ENCODE data around the gene PPP1R15A. TPM values are rescaled to one million over a fixed set of nuclear protein-coding genes. Genes with fewer than 3 reads are reported as not detected.
"Not testable (repeated sequence)": the region's sequence is repeated elsewhere in the genome, so short reads cannot be mapped to it uniquely, and the experiment has no call there.

PPP1R15A gene
- polyA plus RNA-seq, 1 donor from 2014 or later = 73.6 TPM

DNA sequence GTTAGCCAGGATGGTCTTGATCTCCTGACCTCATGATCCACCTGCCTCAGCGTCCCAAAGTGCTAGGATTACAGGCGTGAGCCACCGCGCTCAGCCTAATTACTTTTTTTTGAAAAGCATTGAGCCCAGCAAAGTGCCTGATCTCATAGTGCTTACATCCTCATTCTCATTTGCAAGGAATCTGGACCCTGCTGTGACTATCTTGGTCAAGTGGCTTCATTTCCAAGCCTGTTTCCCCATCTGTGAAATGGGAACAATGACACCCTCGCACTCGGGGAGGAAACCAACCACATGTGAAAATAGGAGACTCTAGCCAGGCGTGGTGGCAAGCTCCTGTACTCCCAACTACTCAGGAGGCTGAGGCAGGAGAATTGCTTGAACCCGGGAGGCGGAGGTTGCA lies 2.2 kb upstream of the PPP1R15A start:
- Histone ChIP-seq H3K9me3 (ENCODE audit: low read length) (no peaks in the 10 kb centered on the region), H3K79me2 (replicated peaks; ENCODE audit: insufficient read depth, low read length) (peaks cover 27% of the 10 kb centered on the region), H3K4me3 (ENCODE audit: low read length) (no peak overlapping the region), H2AFZ (ENCODE audit: low read depth, low read length) (no peak overlapping the region), H3K27ac (ENCODE audit: low read length) (no peak overlapping the region), H3K9ac (ENCODE audit: low read length) (no peak overlapping the region), H3K27me3 (ENCODE audit: insufficient read depth, low read depth, low read length) (no peaks in the 10 kb centered on the region), H3K36me3 (ENCODE audit: insufficient read depth, low read length) (peaks cover 6% of the 10 kb centered on the region), H3K4me2 (ENCODE audit: low read length) (no peak overlapping the region), H3K9me2 (ENCODE audit: insufficient read depth, low read length) (no peaks in the 10 kb centered on the region), H3F3A (ENCODE audit: insufficient read depth, low read length, poor library complexity, severe bottlenecking) (peaks cover 3% of the 10 kb centered on the region), H4K20me1 (ENCODE audit: insufficient read depth) (no peaks in the 10 kb centered on the region)
- TF ChIP-seq EZH2 (IDR thresholded peaks at IDR 0.05; ENCODE audit: borderline replicate concordance, insufficient read depth, low read length, poor library complexity, severe bottlenecking) = no peak
- TF ChIP-seq CTCF (IDR thresholded peaks at IDR 0.05; ENCODE audit: poor library complexity, severe bottlenecking) = no peak
- no peak for TF ChIP-seq REST (IDR thresholded peaks at IDR 0.05; ENCODE audit: borderline replicate concordance)
- TF ChIP-seq SMC3 (conservative IDR thresholded peaks at IDR 0.05; ENCODE audit: poor library complexity) = no peak
- no peak for TF ChIP-seq TAF1 (IDR thresholded peaks at IDR 0.05; ENCODE audit: low read depth)
- TF ChIP-seq POLR2AphosphoS5 (IDR thresholded peaks at IDR 0.05) = no peak
- no peak for TF ChIP-seq MXI1 (conservative IDR thresholded peaks at IDR 0.05; ENCODE audit: poor library complexity, severe bottlenecking)
- no peak for TF ChIP-seq RAD21 (conservative IDR thresholded peaks at IDR 0.05)
- no peak for TF ChIP-seq EP300 (conservative IDR thresholded peaks at IDR 0.05; ENCODE audit: poor library complexity, severe bottlenecking)

DNA sequence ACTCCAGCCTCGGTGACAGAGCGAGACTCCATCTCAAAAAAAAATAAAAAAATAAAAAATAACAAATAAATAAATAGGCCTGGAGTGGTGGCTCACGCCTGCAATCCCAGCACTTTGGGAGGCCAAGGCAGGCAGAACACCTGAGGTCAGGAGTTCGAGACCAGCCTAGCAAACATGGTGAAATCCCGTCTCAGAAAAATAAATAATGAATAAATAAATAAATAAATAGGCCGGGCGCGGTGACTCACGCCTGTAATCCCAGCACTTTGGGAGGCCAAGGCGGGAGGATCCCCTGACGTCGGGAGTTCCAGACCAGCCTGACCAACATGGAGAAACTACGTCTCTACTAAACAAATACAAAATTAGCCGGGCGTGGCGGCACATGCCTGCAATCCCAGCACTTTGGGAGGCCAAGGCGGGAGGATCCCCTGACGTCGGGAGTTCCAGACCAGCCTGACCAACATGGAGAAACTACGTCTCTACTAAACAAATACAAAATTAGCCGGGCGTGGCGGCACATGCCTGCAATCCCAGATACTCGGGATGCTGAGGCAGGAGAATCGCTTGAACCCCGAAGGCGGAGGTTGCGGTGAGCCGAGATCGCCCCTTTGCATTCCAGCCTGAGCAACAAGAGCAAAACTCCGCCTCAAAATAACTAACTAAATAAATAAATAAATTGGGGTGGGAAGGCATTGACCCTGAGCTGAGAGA lies 595 bp upstream of the PPP1R15A start:
- not testable (repeated sequence) for H3K9me3 ChIP-seq (ENCODE audit: low read length); H3K9me2 ChIP-seq (ENCODE audit: insufficient read depth, low read length); H2AFZ ChIP-seq (ENCODE audit: low read depth, low read length); H3K27me3 ChIP-seq (ENCODE audit: insufficient read depth, low read depth, low read length); H3K36me3 ChIP-seq (ENCODE audit: insufficient read depth, low read length); H4K20me1 ChIP-seq (ENCODE audit: insufficient read depth); H3F3A ChIP-seq (ENCODE audit: insufficient read depth, low read length, poor library complexity, severe bottlenecking); H3K4me2 ChIP-seq (ENCODE audit: low read length)
- H3K27ac ChIP-seq (ENCODE audit: low read length) = peak overlapping the region; percentile 99
- H3K4me3 ChIP-seq (ENCODE audit: low read length) = peak overlapping the region; percentile 84
- H3K9ac ChIP-seq (ENCODE audit: low read length) = peak overlapping the region; percentile 99
- peaks cover 37% of the 10 kb centered on the region for H3K79me2 ChIP-seq (replicated peaks; ENCODE audit: insufficient read depth, low read length)

Measured in neural cell (in vitro differentiated cells).